ENCODE data around the gene BBOF1.

Gene BBOF1

GRCh38 chr14:74089251-74090020 lies 70.3 kb downstream of the BBOF1 start:
- DNase-seq (ENCODE audit: low spot score) = no peak

GRCh38 chr14:74105381-74105780 lies 86.2 kb downstream of the BBOF1 start:
- no peak for DNase-seq (ENCODE audit: low spot score)

GRCh38 chr14:74109369-74109768 lies 90.2 kb downstream of the BBOF1 start:
- DNase-seq (ENCODE audit: low spot score) = no peak

GRCh38 chr14:74111395-74112216 lies 92.5 kb downstream of the BBOF1 start:
- DNase-seq (ENCODE audit: low spot score) = peak; percentile 57
